HG02623 (cell line): ENCODE data around the gene GPC5.
A peak's percentile ranks its signal among the peaks of the same experiment; 100 is the strongest.
"Not testable (repeated sequence)": the region's sequence is repeated elsewhere in the genome, so short reads cannot be mapped to it uniquely, and the experiment has no call there.

Experiments
- ATAC-seq: cut with Tn5 transposase; IDR thresholded peaks from one replicate; pipeline ENCODE4 v1.9.1; 2021; ENCODE audit warnings: moderate library complexity; ENCODE audit not compliant: unreplicated experiment

Gene GPC5

GRCh38 chr13:91762957-91763356, 364.5 kb downstream of the GPC5 start:
- no peak for ATAC-seq

- ATAC-seq: no peak
These were observed 366.1 kb downstream of the GPC5 start for GRCh38 chr13:91764527-91764926.

GRCh38 chr13:91767651-91768050, 369.2 kb downstream of the GPC5 start:
- ATAC-seq: no peak

- no peak for ATAC-seq
These were observed 370.3 kb downstream of the GPC5 start for GRCh38 chr13:91768746-91769145.

GRCh38 chr13:91771229-91771628, 372.8 kb downstream of the GPC5 start:
- ATAC-seq: no peak

- no peak for ATAC-seq
These were observed 375.3 kb downstream of the GPC5 start for GRCh38 chr13:91773591-91774227.

GRCh38 chr13:91774397-91774796, 376.0 kb downstream of the GPC5 start:
- no peak for ATAC-seq

GRCh38 chr13:91776611-91777193, 378.3 kb downstream of the GPC5 start:
- no peak for ATAC-seq

GRCh38 chr13:91778123-91778522, 379.7 kb downstream of the GPC5 start:
- ATAC-seq: no peak

- not testable (repeated sequence) for ATAC-seq
These were observed 383.7 kb downstream of the GPC5 start for GRCh38 chr13:91781982-91782691.

- ATAC-seq: peak; percentile 72
These were observed 387.2 kb downstream of the GPC5 start for GRCh38 chr13:91785431-91786119.

GRCh38 chr13:91792054-91792453, 393.6 kb downstream of the GPC5 start:
- ATAC-seq: no peak

- ATAC-seq: no peak
These were observed 399.1 kb downstream of the GPC5 start for GRCh38 chr13:91797567-91797966.

GRCh38 chr13:91798338-91798737, 399.9 kb downstream of the GPC5 start:
- not testable (repeated sequence) for ATAC-seq

- ATAC-seq: not testable (repeated sequence)
These were observed 403.4 kb downstream of the GPC5 start for GRCh38 chr13:91801772-91802171.

- ATAC-seq: no peak
These were observed 404.5 kb downstream of the GPC5 start for GRCh38 chr13:91802957-91803356.

GRCh38 chr13:91804724-91805123, 406.3 kb downstream of the GPC5 start:
- no peak for ATAC-seq

- no peak for ATAC-seq
These were observed 407.2 kb downstream of the GPC5 start for GRCh38 chr13:91805605-91806004.

- ATAC-seq: no peak
These were observed 410.7 kb downstream of the GPC5 start for GRCh38 chr13:91809161-91809560.

GRCh38 chr13:91813253-91813652, 414.8 kb downstream of the GPC5 start:
- no peak for ATAC-seq

- no peak for ATAC-seq
These were observed 417.9 kb downstream of the GPC5 start for GRCh38 chr13:91816263-91816807.
